CD4-positive, alpha-beta memory T cell (primary cell): ENCODE measurements around the gene GBP1. TPM values are rescaled to one million over a fixed set of nuclear protein-coding genes. Genes with fewer than 3 reads are reported as not detected.
"Not testable (repeated sequence)": the region's sequence is repeated elsewhere in the genome, so short reads cannot be mapped to it uniquely, and the experiment has no call there.

ENCODE experiments used
- CTCF ChIA-PET: fragments of 350-600 bp; sonication (Branson Sonifier 250); formaldehyde crosslinking; loops from one replicate; lab custom pipeline; 2021; ENCODE audit warnings: inconsistent platforms; ENCODE audit not compliant: partially characterized antibody; lab: Charles Lee
- POLR2A ChIA-PET: fragments of 350-600 bp; sonication (Branson Sonifier 250); formaldehyde crosslinking; loops from one replicate; lab custom pipeline; 2021; ENCODE audit not compliant: partially characterized antibody; lab: Charles Lee
- DNase-seq, 5 donors: peaks; one replicate each; pipeline versions ENCODE4 v3.0.0 to v3.0.0-alpha.2; 2020 to 2022; ENCODE audit warnings: mixed read lengths in 1 of 5
- H3K27ac ChIP-seq: one replicate; pipeline ENCODE4 v1.7.0; 2013; ENCODE audit warnings: low read depth, low read length
- H3K27me3 ChIP-seq: 2 replicates; pipeline ENCODE4 v1.7.0; 2013; ENCODE audit warnings: mild to moderate bottlenecking, low read length, moderate library complexity; ENCODE audit not compliant: insufficient read depth
- H3K36me3 ChIP-seq: 2 replicates; pipeline ENCODE4 v1.7.0; 2013; ENCODE audit warnings: mild to moderate bottlenecking, low read length, moderate library complexity; ENCODE audit not compliant: insufficient read depth
- H3K4me1 ChIP-seq: 2 replicates; pipeline ENCODE4 v1.7.0; 2013; ENCODE audit warnings: mild to moderate bottlenecking, low read length, moderate library complexity; ENCODE audit not compliant: insufficient read depth
- H3K4me3 ChIP-seq, 2 donors: one replicate each; pipeline ENCODE4 v1.7.0; 2013; ENCODE audit warnings: low read length in 2 of 2, mild to moderate bottlenecking in 1 of 2
- H3K9me3 ChIP-seq, 2 donors: one replicate each; pipeline ENCODE4 v1.7.0; 2013; ENCODE audit warnings: low read length in 2 of 2, control low read depth in 1 of 2; ENCODE audit not compliant: control insufficient read depth in 1 of 2
- H3K27ac Mint-ChIP-seq, 7 donors: one replicate each; pipeline ENCODE4 v1.8.0; 2020 to 2021; ENCODE audit warnings: mixed read lengths in 7 of 7, mild to moderate bottlenecking in 6 of 7, inconsistent platforms in 3 of 7, moderate library complexity in 3 of 7
- H3K27me3 Mint-ChIP-seq, 2 donors: one replicate each; pipeline ENCODE4 v1.8.0; 2020 to 2021; ENCODE audit warnings: mixed read lengths in 2 of 2
- H3K36me3 Mint-ChIP-seq, 2 donors: one replicate each; pipeline ENCODE4 v1.8.0; 2020 to 2021; ENCODE audit warnings: mixed read lengths in 2 of 2, inconsistent platforms in 1 of 2, mild to moderate bottlenecking in 1 of 2
- H3K4me1 Mint-ChIP-seq, 4 donors: one replicate each; pipeline ENCODE4 v1.8.0; 2020 to 2021; ENCODE audit warnings: mixed read lengths in 4 of 4, mild to moderate bottlenecking in 1 of 4
- H3K4me3 Mint-ChIP-seq, 8 donors: one replicate each; pipeline ENCODE4 v1.8.0; 2020 to 2021; ENCODE audit warnings: mixed read lengths in 8 of 8, mild to moderate bottlenecking in 7 of 8, moderate library complexity in 6 of 8, inconsistent platforms in 3 of 8
- H3K9me3 Mint-ChIP-seq, 8 donors: one replicate each; pipeline ENCODE4 v1.8.0; 2020 to 2021; ENCODE audit warnings: mixed read lengths in 8 of 8, mild to moderate bottlenecking in 5 of 8, inconsistent platforms in 3 of 8, moderate library complexity in 1 of 8
- intact Hi-C: fragments of 100-400 bp; cut with micrococcal nuclease; formaldehyde crosslinking; loops from one replicate; pipeline ENCODE4 v1.15.1; 2023
- polyA plus RNA-seq, 2 donors: library from polyadenylated mRNA; unstranded; fragments of 300-500 nt; fragmentation: Illumina TruSeq; gene quantifications; one replicate each; pipeline ENCODE4 v1.2.3, GENCODE V29; 2021
- total RNA-seq, 2 experiments: library from RNA; stranded (reverse); gene quantifications; one replicate each; pipeline ENCODE4 v1.2.3, GENCODE V29; 2021

Gene GBP1
- total and polyA plus RNA-seq, 4 experiments from 2014 or later = 54.3 to 74.2 (median 70.0) TPM

GRCh38 chr1:89034004-89034403 is 31.0 kb downstream of the GBP1 start:
- peak overlapping the region; percentile 15 to 83 (median 69) for H3K27ac Mint-ChIP-seq
- not testable (repeated sequence) for H3K9me3 ChIP-seq, H3K36me3 ChIP-seq, H3K27me3 ChIP-seq, H3K27me3 Mint-ChIP-seq, H3K27ac ChIP-seq
- H3K4me1 ChIP-seq = peaks cover 33% of the 10 kb centered on the region
- peak overlapping the region in 1 of 2 donors; percentile 8 for H3K4me3 ChIP-seq
- peaks cover 0 to 21% (median 6%) of the 10 kb centered on the region in 8 donors for H3K9me3 Mint-ChIP-seq
- H3K36me3 Mint-ChIP-seq = peaks cover 0 to 11% of the 10 kb centered on the region in 2 donors
- ChIA-PET CTCF (interaction anchor here (0.9 to 2.8 kb wide), 2 partner anchors 12 to 31 kb away, joined by 3 to 7 read pairs; partner anchors contain the start of genes GBP1 and GBP3), POLR2A (interaction anchor here (0.6 to 3.4 kb wide), 17 partner anchors 9 to 242 kb away, joined by 3 to 35 read pairs (median 4); partner anchors contain the start of genes GBP1, GBP2, GBP3 and GBP5)
- peaks cover 47 to 79% (median 62%) of the 10 kb centered on the region in 4 donors for H3K4me1 Mint-ChIP-seq
- intact Hi-C loops = loop anchor here (2.0 kb wide), 1 partner anchor 31 kb away; the partner anchor contains the start of gene GBP1
- H3K4me3 Mint-ChIP-seq = peak overlapping the region in 6 of 8 donors; percentile 25 to 83 (median 69)
- peak in 4 of 5 donors; percentile 12 to 30 (median 20) for DNase-seq

- Mint-ChIP-seq H3K27ac (peak overlapping the region; percentile 50 to 92 (median 87)), H3K4me3 (peak overlapping the region in 7 of 8 donors; percentile 1 to 73 (median 59)), H3K36me3 (peaks cover 0 to 20% of the 10 kb centered on the region in 2 donors), H3K9me3 (peaks cover 0 to 32% (median 17%) of the 10 kb centered on the region in 8 donors), H3K4me1 (peaks cover 35 to 67% (median 50%) of the 10 kb centered on the region in 4 donors)
- peaks cover 26% of the 10 kb centered on the region for H3K4me1 ChIP-seq
- POLR2A ChIA-PET = interaction anchor here (1.4 kb wide), 1 partner anchor 8 kb away, joined by 6 read pairs; no protein-coding TSS in a partner anchor
- H3K27me3 Mint-ChIP-seq, H3K36me3 ChIP-seq, H3K27me3 ChIP-seq, H3K4me3 ChIP-seq, intact Hi-C loops, H3K27ac ChIP-seq, H3K9me3 ChIP-seq: not testable (repeated sequence)
- CTCF ChIA-PET = interaction anchor here (1.1 kb wide), 1 partner anchor 174 kb away, joined by 3 read pairs; no protein-coding TSS in a partner anchor
- DNase-seq = peak in 4 of 5 donors; percentile 24 to 66 (median 60)
Observed at GRCh38 chr1:89029051-89029450, 36.0 kb downstream of the GBP1 start.

DNA sequence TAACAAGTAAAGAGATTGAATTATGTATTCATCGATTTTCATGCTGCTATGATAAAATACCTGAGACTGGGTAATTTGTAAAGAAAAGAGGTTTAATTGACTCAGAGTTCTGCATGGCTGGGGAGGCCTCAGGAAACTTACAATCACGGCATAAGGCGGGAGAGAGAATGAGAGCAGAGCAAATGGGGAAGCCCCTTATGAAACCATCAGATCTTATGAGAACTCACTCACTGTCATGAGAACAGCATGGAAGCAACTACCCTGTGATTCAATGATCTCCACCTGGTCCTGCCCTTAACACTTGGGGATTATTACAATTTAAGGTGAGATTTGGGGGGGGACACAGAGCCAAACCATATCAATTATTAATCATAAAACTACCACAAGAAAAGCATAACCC is 39.1 kb downstream of the GBP1 start:
- no peak for DNase-seq
- Histone ChIP-seq H3K36me3 (no peaks in the 10 kb centered on the region), H3K9me3 (no peaks in the 10 kb centered on the region), H3K27me3 (no peaks in the 10 kb centered on the region), H3K27ac (no peak overlapping the region), H3K4me3 (no peak overlapping the region), H3K4me1 (peaks cover 29% of the 10 kb centered on the region)
- intact Hi-C loops = no loop called here
- Mint-ChIP-seq H3K27me3 (no peaks in the 10 kb centered on the region), H3K27ac (peak overlapping the region in 1 of 7 donors; percentile 78), H3K9me3 (peaks cover 0 to 14% (median 11%) of the 10 kb centered on the region in 8 donors), H3K4me1 (peaks cover 24 to 60% (median 39%) of the 10 kb centered on the region in 4 donors), H3K36me3 (peaks cover 13 to 14% of the 10 kb centered on the region in 2 donors), H3K4me3 (no peak overlapping the region)
- POLR2A ChIA-PET = no interaction called here
- CTCF ChIA-PET = no interaction called here

GRCh38 chr1:89023026-89023425 is 42.0 kb downstream of the GBP1 start:
- Mint-ChIP-seq H3K36me3 (peaks cover 38 to 39% of the 10 kb centered on the region in 2 donors), H3K27ac (peak overlapping the region; percentile 84 to 99 (median 94)), H3K9me3 (peaks cover 0 to 14% (median 11%) of the 10 kb centered on the region in 8 donors), H3K4me1 (peaks cover 26 to 62% (median 41%) of the 10 kb centered on the region in 4 donors), H3K27me3 (no peaks in the 10 kb centered on the region), H3K4me3 (peak overlapping the region; percentile 90 to 100 (median 95))
- H3K4me1 ChIP-seq = peaks cover 35% of the 10 kb centered on the region
- H3K36me3 ChIP-seq = no peaks in the 10 kb centered on the region
- no peak for DNase-seq
- ChIA-PET POLR2A (interaction anchor here (0.6 to 5.3 kb wide), 15 partner anchors 8 to 586 kb away, joined by 3 to 60 read pairs (median 5); partner anchors contain the start of gene GBP1), CTCF (interaction anchor here (0.8 to 3.0 kb wide), 13 partner anchors 10 to 335 kb away, joined by 3 to 14 read pairs (median 7); partner anchors contain the start of gene GBP1)
- H3K27me3 ChIP-seq = no peaks in the 10 kb centered on the region
- intact Hi-C loops = loop anchor here (2.0 kb wide), 2 partner anchors 18 to 104 kb away; partner anchors contain the start of gene GBP2
- H3K9me3 ChIP-seq = no peaks in the 10 kb centered on the region
- H3K27ac ChIP-seq = peak overlapping the region; percentile 73
- peak overlapping the region; percentile 49 to 87 for H3K4me3 ChIP-seq

- H3K9me3 ChIP-seq = no peaks in the 10 kb centered on the region
- H3K9me3 Mint-ChIP-seq = peaks cover 0 to 14% (median 11%) of the 10 kb centered on the region in 8 donors
- DNase-seq = peak in 4 of 5 donors; percentile 39 to 56 (median 45)
- H3K4me1 Mint-ChIP-seq = peaks cover 29 to 69% (median 45%) of the 10 kb centered on the region in 4 donors
- ChIA-PET CTCF (interaction anchor here (0.8 to 3.0 kb wide), 21 partner anchors 8 to 336 kb away, joined by 3 to 14 read pairs (median 6); partner anchors contain the start of genes GBP1 and GBP4), POLR2A (interaction anchor here (0.6 to 5.3 kb wide), 24 partner anchors 9 to 587 kb away, joined by 3 to 60 read pairs (median 5); partner anchors contain the start of genes GBP1 and GBP5)
- H3K27ac Mint-ChIP-seq = peak within 1 kb of the TSS; percentile 84 to 99 (median 94)
- H3K36me3 Mint-ChIP-seq = peaks cover 42 to 45% of the 10 kb centered on the region in 2 donors
- intact Hi-C loops = loop anchor here (1.0 to 2.0 kb wide), 3 partner anchors 18 to 104 kb away; partner anchors contain the start of genes GBP1 and GBP2
- peaks cover 39% of the 10 kb centered on the region for H3K4me1 ChIP-seq
- H3K4me3 ChIP-seq = peak within 1 kb of the TSS; percentile 49 to 87
- no peaks in the 10 kb centered on the region for H3K36me3 ChIP-seq
- peak within 1 kb of the TSS; percentile 73 for H3K27ac ChIP-seq
- H3K4me3 Mint-ChIP-seq = peak within 1 kb of the TSS; percentile 90 to 100 (median 95)
- no peaks in the 10 kb centered on the region for H3K27me3 ChIP-seq
- H3K27me3 Mint-ChIP-seq = no peaks in the 10 kb centered on the region
Observed at GRCh38 chr1:89022167-89022959, 42.6 kb downstream of the GBP1 start, which contains the start of gene GBP3. TSS of gene GBP3 (minus strand) at chr1:89022866. CDS start at chr1:89020721, 2,145 bp downstream.

DNA sequence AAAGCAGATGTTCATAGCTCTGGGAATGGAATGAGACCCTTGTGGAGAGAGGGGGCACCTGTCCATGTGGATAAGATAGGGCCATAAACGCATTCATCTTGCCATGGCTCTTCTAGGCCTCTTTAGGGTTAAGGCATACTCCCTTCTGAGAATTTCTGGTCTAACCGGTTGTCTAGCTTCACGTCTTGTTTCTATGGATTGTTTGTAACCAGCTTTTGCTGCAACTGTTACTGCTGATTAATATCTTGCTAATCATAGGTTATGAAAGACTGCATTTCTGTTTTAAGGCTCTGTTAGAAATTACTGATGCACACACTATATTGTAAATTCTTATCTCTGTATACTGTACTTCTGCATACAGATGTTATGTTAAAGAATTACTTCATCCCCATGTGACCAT is 46.7 kb downstream of the GBP1 start:
- DNase-seq, H3K27ac ChIP-seq, H3K27me3 Mint-ChIP-seq, H3K4me3 ChIP-seq, H3K9me3 Mint-ChIP-seq, intact Hi-C loops, CTCF ChIA-PET, H3K27me3 ChIP-seq, H3K9me3 ChIP-seq: not testable (repeated sequence)
- Mint-ChIP-seq H3K27ac (peak overlapping the region in 3 of 7 donors; percentile 19 to 55 (median 37)), H3K4me1 (peaks cover 42 to 81% (median 59%) of the 10 kb centered on the region in 4 donors), H3K36me3 (peaks cover 68 to 80% of the 10 kb centered on the region in 2 donors), H3K4me3 (peak overlapping the region in 6 of 8 donors; percentile 13 to 72 (median 48))
- POLR2A ChIA-PET = interaction anchor here (0.9 to 5.3 kb wide), 2 partner anchors 46 to 99 kb away, joined by 3 to 60 read pairs; partner anchors contain the start of gene GBP1
- Histone ChIP-seq H3K4me1 (peaks cover 56% of the 10 kb centered on the region), H3K36me3 (peaks cover 20% of the 10 kb centered on the region)
